H1 (cell line): ENCODE results near the gene NUP98. TPM values are rescaled to one million over a fixed set of nuclear protein-coding genes. Genes with fewer than 3 reads are reported as not detected.

Experiments
- CTCF ChIA-PET: fragments of 300-600 bp; sonication (Branson Sonifier 250); formaldehyde crosslinking; loops from one replicate; lab custom pipeline; 2021; ENCODE audit not compliant: partially characterized antibody; lab: Charles Lee
- POLR2A ChIA-PET: fragments of 300-600 bp; sonication (Branson Sonifier 250); formaldehyde crosslinking; loops from one replicate; lab custom pipeline; 2021; ENCODE audit warnings: inconsistent platforms; ENCODE audit not compliant: partially characterized antibody; lab: Charles Lee
- DNase-seq, 2 experiments: peaks; one replicate each; pipeline versions ENCODE4 v3.0.0 to v3.0.0-alpha.2; 2010 to 2022; ENCODE audit warnings: low spot score in 2 of 2, low read depth in 1 of 2, mixed read lengths in 1 of 2
- FAIRE-seq: peaks from 2 replicates; lab custom pipeline; 2011; peaks lifted over from hg19 to GRCh38; lab: Jason Lieb, UNC
- H2AFZ ChIP-seq: 2 replicates; pipeline ENCODE4 v1.8.1; 2012; ENCODE audit warnings: low read length, inconsistent platforms
- H2AK5ac ChIP-seq: 2 replicates; pipeline ENCODE4 v1.6.1; 2013; ENCODE audit warnings: low read depth, low read length
- H2BK120ac ChIP-seq: replicated peaks from 2 replicates; pipeline ENCODE3; 2013; ENCODE audit warnings: low read depth, low read length, inconsistent platforms
- H2BK12ac ChIP-seq: 2 replicates; pipeline ENCODE4 v1.6.1; 2013; ENCODE audit warnings: low read depth, low read length
- H2BK15ac ChIP-seq: 2 replicates; pipeline ENCODE4 v1.6.1; 2013; ENCODE audit warnings: low read length
- H2BK20ac ChIP-seq: 2 replicates; pipeline ENCODE4 v1.6.1; 2013; ENCODE audit warnings: low read length
- H2BK5ac ChIP-seq: 2 replicates; pipeline ENCODE4 v1.6.1; 2013; ENCODE audit warnings: low read depth, low read length
- H3K14ac ChIP-seq: 2 replicates; pipeline ENCODE4 v1.6.1; 2013; ENCODE audit warnings: inconsistent platforms; ENCODE audit not compliant: insufficient read length
- H3K18ac ChIP-seq: 2 replicates; pipeline ENCODE4 v1.6.1; 2013; ENCODE audit warnings: low read length; ENCODE audit errors: extremely low read depth
- H3K23ac ChIP-seq: 2 replicates; pipeline ENCODE4 v1.6.1; 2013; ENCODE audit warnings: inconsistent platforms; ENCODE audit not compliant: insufficient read length
- H3K23me2 ChIP-seq: 2 replicates; pipeline ENCODE4 v1.6.1; 2013; ENCODE audit warnings: low read depth, low read length
- H3K27ac ChIP-seq: 2 replicates; pipeline ENCODE4 v1.6.1; 2011; ENCODE audit warnings: low read depth, low read length, inconsistent platforms
- H3K27me3 ChIP-seq, 4 experiments: replicated peaks in 1 of 4; 1 replicate in 1 of 4; 2 replicates in 3 of 4; pipeline versions ENCODE4 v1.6.1 to v1.8.1; 2011 to 2013; ENCODE audit warnings: low read length in 3 of 4, mild to moderate bottlenecking in 3 of 4, inconsistent platforms in 2 of 4, mixed read lengths in 2 of 4, moderate library complexity in 1 of 4; ENCODE audit not compliant: control insufficient read depth in 3 of 4, insufficient read depth in 3 of 4; ENCODE audit errors: extremely low read depth in 1 of 4
- H3K36me3 ChIP-seq, 4 experiments: 2 replicates each; pipeline versions ENCODE4 v1.6.1 to v1.8.1; 2011 to 2013; ENCODE audit warnings: mild to moderate bottlenecking in 4 of 4, low read length in 3 of 4, moderate library complexity in 2 of 4, control low read depth in 1 of 4, inconsistent platforms in 1 of 4; ENCODE audit not compliant: insufficient read depth in 4 of 4, control insufficient read depth in 2 of 4
- H3K4ac ChIP-seq: replicated peaks from 2 replicates; pipeline ENCODE3; 2013; ENCODE audit warnings: low read length, low read depth, mixed read lengths, inconsistent platforms; ENCODE audit not compliant: insufficient read length
- H3K4me1 ChIP-seq, 4 experiments: replicated peaks in 1 of 4; 1 replicate in 1 of 4; 2 replicates in 3 of 4; pipeline versions ENCODE4 v1.6.1 to v1.8.1; 2011 to 2013; ENCODE audit warnings: low read length in 3 of 4, inconsistent platforms in 2 of 4, mixed read lengths in 1 of 4; ENCODE audit not compliant: insufficient read depth in 4 of 4, control insufficient read depth in 3 of 4
- H3K4me2 ChIP-seq, 2 experiments: 2 replicates each; pipeline versions ENCODE4 v1.6.1 to v1.8.1; 2011 to 2013; ENCODE audit warnings: low read depth in 2 of 2, low read length in 2 of 2, control low read depth in 1 of 2, inconsistent platforms in 1 of 2, mild to moderate bottlenecking in 1 of 2; ENCODE audit not compliant: insufficient read depth in 1 of 2
- H3K4me3 ChIP-seq, 4 experiments: fragments of 200-600, 300-600 bp in 1 of 4; sonication (generic), shearing (Covaris generic), sonication (Bioruptor Twin) in 1 of 4; 2 replicates each; pipeline versions ENCODE4 v1.5.1 to v1.8.1; 2011 to 2016; ENCODE audit warnings: low read length in 4 of 4, low read depth in 3 of 4, control low read depth in 2 of 4, inconsistent platforms in 2 of 4, mild to moderate bottlenecking in 2 of 4, mixed read lengths in 1 of 4, moderate library complexity in 1 of 4; ENCODE audit not compliant: insufficient read depth in 2 of 4; ENCODE audit errors: extremely low read depth in 1 of 4
- H3K56ac ChIP-seq: replicated peaks from 2 replicates; pipeline ENCODE3; 2013; ENCODE audit warnings: low read depth, mild to moderate bottlenecking, mixed read lengths, low read length, inconsistent platforms; ENCODE audit not compliant: insufficient read length
- H3K79me1 ChIP-seq: 2 replicates; pipeline ENCODE4 v1.6.1; 2013; ENCODE audit warnings: low read depth, low read length, control low read depth
- H3K79me2 ChIP-seq, 2 experiments: 2 replicates each; pipeline versions ENCODE4 v1.6.1 to v1.8.1; 2012 to 2013; ENCODE audit warnings: low read length in 2 of 2, mild to moderate bottlenecking in 2 of 2, inconsistent platforms in 1 of 2; ENCODE audit not compliant: insufficient read depth in 2 of 2, control insufficient read depth in 1 of 2
- H3K9ac ChIP-seq, 4 experiments: replicated peaks in 1 of 4; 1 replicate in 1 of 4; 2 replicates in 3 of 4; pipeline versions ENCODE4 v1.6.1 to v1.8.1; 2011 to 2013; ENCODE audit warnings: low read depth in 3 of 4, low read length in 3 of 4, control low read depth in 2 of 4, mild to moderate bottlenecking in 2 of 4, moderate library complexity in 2 of 4, inconsistent platforms in 1 of 4; ENCODE audit errors: extremely low read depth in 1 of 4
- H3K9me3 ChIP-seq, 2 experiments: 2 replicates each; pipeline versions ENCODE4 v1.6.1 to v1.8.1; 2012 to 2013; ENCODE audit warnings: mild to moderate bottlenecking in 2 of 2, moderate library complexity in 2 of 2, control low read depth in 1 of 2, inconsistent platforms in 1 of 2, low read depth in 1 of 2, low read length in 1 of 2, mixed read lengths in 1 of 2; ENCODE audit not compliant: insufficient read depth in 2 of 2
- H4K20me1 ChIP-seq, 2 experiments: replicated peaks in 1 of 2; 2 replicates each; pipeline versions ENCODE3 to v1.8.1; 2011 to 2013; ENCODE audit warnings: inconsistent platforms in 2 of 2, low read length in 2 of 2, mild to moderate bottlenecking in 1 of 2; ENCODE audit not compliant: insufficient read depth in 2 of 2, control insufficient read depth in 1 of 2
- H4K5ac ChIP-seq: 2 replicates; pipeline ENCODE4 v1.6.1; 2013; ENCODE audit warnings: low read length, low read depth, mixed read lengths, inconsistent platforms; ENCODE audit not compliant: insufficient read length
- H4K8ac ChIP-seq: 2 replicates; pipeline ENCODE4 v1.8.0; 2013; ENCODE audit warnings: mild to moderate bottlenecking, moderate library complexity, low read length, inconsistent platforms; ENCODE audit not compliant: insufficient read depth; ENCODE audit errors: extremely low read depth
- H4K91ac ChIP-seq: replicated peaks from 2 replicates; pipeline ENCODE3; 2013; ENCODE audit warnings: low read length, mixed read lengths, inconsistent platforms; ENCODE audit not compliant: insufficient read length
- ASH2L ChIP-seq: fragments of 200-600, 300-600 bp; sonication (generic); IDR thresholded peaks from one replicate; pipeline ENCODE4 v1.7.1; 2017; ENCODE audit warnings: low read length
- ATF3 ChIP-seq: IDR thresholded peaks from 2 replicates; pipeline ENCODE4 v1.6.1; 2011; ENCODE audit warnings: low read depth, mild to moderate bottlenecking, low read length; ENCODE audit not compliant: insufficient read depth
- CTBP2 ChIP-seq: IDR thresholded peaks from 2 replicates; pipeline ENCODE4 v1.7.0; 2011; ENCODE audit warnings: borderline replicate concordance, mild to moderate bottlenecking, moderate library complexity, mixed read lengths, low read length; ENCODE audit not compliant: insufficient read depth, insufficient read length
- KDM1A ChIP-seq: fragments of 200-600, 300-600 bp; sonication (generic); IDR thresholded peaks from 2 replicates; pipeline ENCODE4 v1.7.1; 2016; ENCODE audit warnings: mild to moderate bottlenecking, low read length, borderline replicate concordance
- KDM4A ChIP-seq: IDR thresholded peaks from one replicate; pipeline ENCODE4 v1.7.1; 2012; ENCODE audit warnings: low read depth, mild to moderate bottlenecking, moderate library complexity, low read length, inconsistent platforms; ENCODE audit not compliant: severe bottlenecking
- MAFK ChIP-seq: IDR thresholded peaks from 2 replicates; pipeline ENCODE4 v1.6.1; 2012; ENCODE audit warnings: low read depth, mild to moderate bottlenecking, improper control_type of control experiment, low read length
- POLR2A ChIP-seq, 2 experiments: IDR thresholded peaks; 1 replicate in 1 of 2; 2 replicates in 1 of 2; pipeline ENCODE4 v1.6.1; 2011; ENCODE audit warnings: low read depth in 2 of 2, low read length in 2 of 2, mild to moderate bottlenecking in 2 of 2; ENCODE audit errors: control extremely low read depth in 1 of 2
- SIN3A ChIP-seq, 2 experiments: IDR thresholded peaks in 1 of 2; conservative IDR thresholded peaks in 1 of 2; 2 replicates each; pipeline ENCODE4 v1.6.1; 2011 to 2012; ENCODE audit warnings: low read length in 2 of 2, improper control_type of control experiment in 1 of 2, low read depth in 1 of 2, mild to moderate bottlenecking in 1 of 2
- SP1 ChIP-seq: IDR thresholded peaks from 2 replicates; pipeline ENCODE4 v1.6.1; 2011; ENCODE audit warnings: low read depth, low read length
- TAF1 ChIP-seq: IDR thresholded peaks from 2 replicates; pipeline ENCODE4 v1.6.1; 2011; ENCODE audit warnings: mild to moderate bottlenecking, low read depth, low read length
- ZNF274 ChIP-seq: IDR thresholded peaks from 2 replicates; pipeline ENCODE4 v1.7.0; 2012; ENCODE audit warnings: low read length, borderline replicate concordance; ENCODE audit errors: extremely low read depth
- WGBS, 2 experiments: shearing (Covaris generic) in 1 of 2; methylation state at CpG; one replicate each; pipeline versions ENCODE4 v1.1.6 to v1.1.7; 2013 to 2015; ENCODE audit warnings: low lambda C conversion rate in 2 of 2, mixed read lengths in 2 of 2, inconsistent platforms in 1 of 2, low coverage in 1 of 2, missing lambda C conversion rate in 1 of 2; ENCODE audit not compliant: insufficient replicate concordance in 2 of 2, insufficient coverage in 1 of 2, insufficient read length in 1 of 2; ENCODE audit errors: extremely low coverage in 1 of 2, missing lambda C conversion rate in 1 of 2; 5-methylcytosine and 5-hydroxymethylcytosine counted together
- polyA plus RNA-seq, 7 experiments: library from polyadenylated mRNA; depleted of rRNA in 3 of 7; stranded (reverse) in 5 of 7; unstranded in 2 of 7; fragments of >200 nt in 5 of 7; fragments of 200-250 nt in 2 of 7; gene quantifications; 1 replicate in 5 of 7; 2 replicates in 1 of 7; 4 replicates in 1 of 7; pipeline versions ENCODE4 v1.2.1 to v1.2.3, GENCODE V29; 2011 to 2013; ENCODE audit warnings: missing spikeins in 2 of 7, mixed read lengths in 2 of 7
- total RNA-seq: library from RNA; stranded (reverse); fragmentation: NEBNext Ultra II Directional; extraction: Animal tissue kit (Norgen Biotek cat#: 25700); gene quantifications from 2 replicates; pipeline ENCODE4 v1.2.1, GENCODE V29; 2021

The NUP98 gene
- total and polyA plus RNA-seq, 2 of the 8 experiments (the other 6 are each of a cell fraction or from before 2014, with no cell fraction given) = 98.6 to 261 TPM

GRCh38 chr11:3830088-3830487, 32.7 kb upstream of the NUP98 start:
- no peak overlapping the region for H3K56ac ChIP-seq
- H3K18ac ChIP-seq = no peak overlapping the region
- H3K79me2 ChIP-seq = peaks cover 0 to 22% of the 10 kb centered on the region in 2 experiments
- no peak overlapping the region for H4K5ac ChIP-seq
- H3K23me2 ChIP-seq = peaks cover 2% of the 10 kb centered on the region; the same call in 1 of the 2 replicates
- no peak overlapping the region for H3K27ac ChIP-seq
- H4K91ac ChIP-seq = no peak overlapping the region
- 94% methylated on average over 3 of the region's 3 CpGs; no CpG with 5 or more reads in 1 of the 2 experiments for WGBS, 2 experiments
- H3K9me3 ChIP-seq = no peaks in the 10 kb centered on the region
- no peak overlapping the region for H2BK20ac ChIP-seq
- H3K9ac ChIP-seq = no peak overlapping the region
- no peak overlapping the region for H3K14ac ChIP-seq
- no peak overlapping the region for H2AK5ac ChIP-seq
- no peak overlapping the region for H2BK120ac ChIP-seq
- H2BK15ac ChIP-seq = no peak overlapping the region
- ChIA-PET CTCF (interaction anchor here (0.7 to 18.5 kb wide), 4 partner anchors 11 to 242 kb away, joined by 3 to 214 read pairs (median 16); partner anchors contain the start of genes PGAP2, RHOG and STIM1), POLR2A (interaction anchor here (0.6 to 1.1 kb wide), 2 partner anchors 10 to 165 kb away, joined by 3 to 5 read pairs; partner anchors contain the start of gene RHOG)
- H3K4me3 ChIP-seq = no peak overlapping the region
- H3K4ac ChIP-seq = no peak overlapping the region
- DNase-seq (no peak), FAIRE-seq (no peak)
- H4K20me1 ChIP-seq = peaks cover 7 to 18% of the 10 kb centered on the region in 2 experiments
- H2BK5ac ChIP-seq = no peak overlapping the region
- H3K4me2 ChIP-seq = no peak overlapping the region
- peaks cover 4 to 23% (median 6%) of the 10 kb centered on the region in 4 experiments; a peak in 6 of 8 replicates for H3K36me3 ChIP-seq
- no peak overlapping the region for H3K23ac ChIP-seq
- peaks cover 23 to 40% (median 28%) of the 10 kb centered on the region in 4 experiments for H3K4me1 ChIP-seq
- no peak overlapping the region for H2BK12ac ChIP-seq
- no peak overlapping the region for H2AFZ ChIP-seq
- peaks cover 9% of the 10 kb centered on the region for H3K79me1 ChIP-seq
- H3K27me3 ChIP-seq = no peaks in the 10 kb centered on the region
- no peak overlapping the region for H4K8ac ChIP-seq
- no peak for TF ChIP-seq MAFK
- no peak for TF ChIP-seq ZNF274
- TF ChIP-seq CTBP2 = no peak
- TF ChIP-seq KDM1A = no peak
- no peak for TF ChIP-seq POLR2A (IDR thresholded peaks at IDR 0.05; ENCODE audit: control extremely low read depth in 1 of 2, low read depth in 2 of 2, low read length in 2 of 2)
- TF ChIP-seq KDM4A = no peak
- no peak for TF ChIP-seq SIN3A (conservative IDR thresholded peaks at IDR 0.05 in 1 of 2, IDR thresholded peaks at IDR 0.05 in 1 of 2; ENCODE audit: low read depth in 1 of 2, low read length in 2 of 2)
- TF ChIP-seq ASH2L = no peak
- no peak for TF ChIP-seq TAF1
- no peak for TF ChIP-seq ATF3
- no peak for TF ChIP-seq SP1
